NCI-H524 treated with DMSO at 0.1 percent for 48 hours (cell line): Measurements from ENCODE around the gene CARD9.
A peak's percentile ranks its signal among the peaks of the same experiment; 100 is the strongest.

Source experiments
- DNase-seq: peaks from one replicate; lab custom pipeline; 2025; lab: John Stamatoyannopoulos, UW

The CARD9 gene

DNA sequence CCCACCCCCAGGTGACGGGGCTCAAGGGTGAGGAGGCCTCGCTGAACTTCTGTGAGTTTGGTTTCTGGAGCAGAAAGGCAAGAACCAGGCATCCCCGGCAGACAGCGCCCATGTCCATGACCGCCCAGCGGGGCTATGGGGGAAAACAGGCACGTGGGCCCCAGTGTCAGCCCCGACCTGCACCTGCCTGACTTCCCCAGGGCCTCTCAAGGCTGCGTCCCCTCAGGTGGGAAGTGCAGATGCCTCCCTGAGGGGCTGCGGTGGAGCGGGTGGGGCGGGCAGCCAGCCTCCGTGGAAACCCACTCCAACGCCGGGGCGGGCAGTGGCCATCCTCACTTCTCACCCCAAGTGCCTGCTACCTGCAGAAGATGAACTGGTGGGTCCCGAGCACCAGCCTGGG, 6.9 kb upstream of the CARD9 start:
- DNase-seq, result no peak

DNA sequence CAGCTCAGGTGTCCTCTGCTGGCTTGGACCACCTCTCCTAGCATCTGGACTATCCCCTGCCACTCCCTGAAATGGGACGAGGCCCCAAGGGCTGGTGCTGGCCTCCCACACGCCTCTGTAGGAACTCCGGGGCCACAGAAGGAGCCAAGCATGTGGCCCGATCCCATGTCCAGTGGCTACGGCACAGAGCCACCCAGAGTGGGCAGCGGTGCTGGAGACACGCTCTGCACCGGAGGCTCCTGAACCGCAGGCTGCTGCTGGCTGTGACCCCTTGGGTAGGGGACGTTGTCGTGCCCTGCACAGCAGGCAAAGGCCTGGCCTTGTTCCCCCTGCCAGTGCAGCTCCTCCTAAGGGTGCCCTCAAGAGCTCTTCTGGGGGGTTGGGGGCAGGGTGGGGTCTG, 6.4 kb upstream of the CARD9 start:
- no peak for DNase-seq

DNA sequence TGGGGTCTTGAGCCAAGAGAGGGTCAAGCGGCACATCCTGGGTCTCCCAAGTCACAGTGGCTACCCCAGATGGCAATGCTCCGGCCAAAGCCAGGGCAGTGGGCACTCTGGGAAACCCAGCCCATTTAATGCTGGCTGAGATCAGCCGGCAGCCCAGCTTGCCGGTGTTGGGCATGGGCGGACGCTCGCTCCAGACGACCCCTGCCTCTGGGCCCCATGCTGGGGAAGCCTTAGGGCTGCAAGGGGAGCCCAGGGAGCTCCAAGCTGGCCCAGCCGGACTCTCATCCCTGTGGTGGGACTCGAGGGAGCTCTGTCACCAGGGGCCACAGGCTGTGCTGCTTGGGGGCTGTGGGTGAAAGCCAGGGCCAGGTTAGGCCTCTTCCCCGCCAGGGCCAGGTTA, 5.9 kb upstream of the CARD9 start:
- DNase-seq, result no peak

DNA sequence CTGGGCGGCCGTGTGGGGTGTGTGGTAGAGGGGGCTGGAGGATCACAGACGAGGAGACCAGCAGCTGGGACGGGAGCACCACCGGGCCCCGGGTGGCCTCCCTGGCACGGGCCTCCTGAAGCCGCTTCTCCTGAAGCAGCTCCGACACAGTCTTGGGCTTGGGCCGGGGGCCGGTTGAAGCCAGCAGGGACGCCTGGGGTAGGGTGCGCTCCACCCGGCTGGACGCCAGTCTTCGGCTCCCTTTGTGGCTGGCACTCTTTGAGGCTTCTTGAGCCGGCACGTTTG, 5.5 kb upstream of the CARD9 start:
- DNase-seq, result no peak

DNA sequence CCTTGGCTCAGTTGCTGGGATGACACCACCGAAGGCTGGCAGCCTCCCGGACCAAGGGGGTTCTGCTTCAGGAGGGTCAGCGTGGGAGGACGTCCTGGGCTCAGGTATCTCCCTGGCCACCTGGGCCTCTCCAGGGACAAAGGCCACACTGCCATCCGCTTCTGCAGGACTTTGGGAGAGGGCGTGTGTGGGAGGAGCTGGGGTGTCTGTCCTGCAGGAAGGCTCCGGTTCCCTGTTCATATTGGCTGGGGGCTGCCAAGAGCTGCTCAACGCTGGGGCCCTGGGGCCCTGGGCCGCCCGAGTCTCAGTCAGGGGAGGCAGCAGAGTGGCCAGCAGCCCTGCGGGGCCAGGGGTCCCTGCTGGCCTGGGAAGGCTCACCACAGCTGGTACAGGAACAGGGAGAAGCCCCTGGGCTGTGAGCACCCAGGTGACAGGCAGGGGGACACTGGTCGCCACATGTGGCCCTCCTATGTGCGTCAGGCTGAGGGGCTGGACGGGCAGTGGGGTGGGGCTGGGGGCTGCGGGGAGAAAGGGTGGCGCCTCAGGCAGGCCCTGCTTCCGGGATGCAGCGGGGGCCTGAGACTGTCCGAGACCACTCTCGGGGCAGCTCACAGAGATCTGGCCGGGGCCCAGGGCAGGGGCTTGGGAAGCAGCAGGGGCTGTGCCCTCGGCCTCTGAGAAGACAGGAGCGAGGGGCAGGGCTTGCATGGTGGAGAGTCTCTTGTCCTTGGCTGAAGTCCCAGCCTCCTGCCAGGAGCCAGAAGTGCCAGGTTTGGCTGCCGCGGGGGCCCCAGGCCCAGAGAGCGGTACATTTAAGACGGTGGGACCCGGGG, 4.9 kb upstream of the CARD9 start:
- no peak for DNase-seq

DNA sequence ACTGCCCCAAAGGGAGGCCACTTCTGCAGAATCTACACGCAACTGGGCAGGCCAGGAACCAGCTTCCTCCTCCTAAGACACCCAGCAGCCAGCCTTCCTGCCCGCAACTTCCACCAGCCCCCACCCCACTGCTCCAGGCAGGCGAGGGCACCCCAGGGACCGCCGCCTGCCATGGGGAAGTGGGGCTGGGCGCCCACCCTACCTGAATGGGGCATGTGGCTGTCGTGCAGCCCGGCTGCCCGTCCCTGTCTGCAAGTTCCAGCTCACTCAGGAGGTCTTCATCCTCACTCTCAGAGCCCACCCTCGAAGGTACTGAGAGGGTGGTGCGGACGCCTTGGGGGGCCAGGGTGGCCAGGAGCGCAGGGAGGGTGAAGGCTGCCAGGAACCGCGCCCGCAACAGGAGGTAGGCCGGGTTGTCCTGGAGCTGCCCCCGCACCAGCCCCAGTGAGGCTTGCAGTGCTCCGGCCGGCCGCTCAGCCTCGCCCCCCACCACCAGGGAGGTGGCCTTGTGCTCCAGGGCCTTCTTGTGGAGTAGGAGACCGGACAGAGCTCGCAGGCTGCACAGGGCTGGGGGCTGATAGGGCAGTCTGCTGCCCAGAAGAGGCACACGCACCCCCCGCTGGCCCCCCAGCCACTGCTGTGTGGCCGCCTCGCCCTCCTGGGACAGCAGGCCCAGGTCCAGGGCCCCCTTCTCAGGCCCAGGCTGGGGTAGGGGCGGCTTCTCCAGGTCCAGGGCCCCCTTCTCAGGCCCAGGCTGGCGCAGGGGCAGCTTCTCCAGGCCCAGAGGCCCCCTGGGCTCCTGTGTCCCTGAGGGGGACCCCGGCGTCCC, 4.1 kb upstream of the CARD9 start:
- no peak for DNase-seq

DNA sequence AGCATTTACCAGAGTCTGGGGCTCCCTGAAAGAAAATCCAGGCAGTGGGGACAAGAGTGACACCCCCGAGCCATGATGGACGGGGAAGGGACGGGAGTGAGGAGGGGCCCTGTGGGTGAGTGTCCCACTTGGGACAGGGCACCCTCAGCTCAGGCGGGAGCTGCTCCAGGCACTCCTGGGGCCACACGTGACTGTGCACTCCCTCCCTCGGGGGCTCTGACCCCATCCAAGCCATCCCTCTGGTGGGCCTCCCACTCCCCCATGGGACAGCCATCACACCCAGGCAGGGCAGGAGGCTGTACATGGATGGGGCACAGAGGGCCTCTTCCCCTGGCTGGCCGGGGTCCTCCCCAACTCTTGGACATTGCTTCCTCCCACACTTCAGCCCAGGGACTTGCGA, 3.0 kb upstream of the CARD9 start:
- no peak for DNase-seq

DNA sequence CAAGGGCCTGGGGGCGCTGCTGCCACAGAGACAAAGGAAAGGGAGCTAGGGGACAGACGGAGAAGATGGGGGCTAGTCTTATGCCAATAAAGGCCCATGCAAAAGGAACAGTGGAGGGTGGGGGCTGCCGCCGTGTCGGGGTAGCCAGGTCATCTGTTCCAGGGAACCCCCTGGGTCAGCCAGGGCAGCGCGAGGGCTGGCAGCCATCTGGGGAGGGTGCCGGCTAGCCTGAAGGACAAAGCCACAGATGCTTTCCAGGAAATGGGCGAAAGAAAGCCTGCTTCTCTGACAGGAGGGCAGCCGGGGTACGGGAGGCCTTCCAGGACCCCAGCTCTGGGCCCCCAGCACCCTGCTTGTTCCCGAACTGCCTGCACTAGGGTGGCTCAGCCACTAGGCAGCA, 1.6 kb upstream of the CARD9 start:
- DNase-seq, result no peak

DNA sequence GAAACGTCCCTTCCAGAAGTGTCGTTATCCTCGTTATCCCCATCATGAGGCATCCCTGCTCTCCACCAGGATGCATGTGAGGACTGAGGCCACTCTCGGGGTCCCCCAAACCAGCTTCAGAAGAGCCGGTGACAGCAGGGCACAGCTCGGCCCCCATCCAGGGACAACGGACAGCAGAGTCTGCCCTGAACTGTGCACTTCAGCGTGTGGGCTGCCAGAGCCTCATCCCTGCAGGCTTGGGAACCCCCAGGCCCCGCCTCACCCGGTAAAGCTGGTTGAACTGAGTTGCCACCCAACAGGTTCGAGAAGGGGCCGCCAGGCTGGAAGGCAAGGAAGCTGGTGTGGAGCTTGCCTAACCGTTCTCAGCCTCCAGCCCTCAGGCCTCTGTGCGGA, 710 bp upstream of the CARD9 start:
- DNase-seq, result no peak

DNA sequence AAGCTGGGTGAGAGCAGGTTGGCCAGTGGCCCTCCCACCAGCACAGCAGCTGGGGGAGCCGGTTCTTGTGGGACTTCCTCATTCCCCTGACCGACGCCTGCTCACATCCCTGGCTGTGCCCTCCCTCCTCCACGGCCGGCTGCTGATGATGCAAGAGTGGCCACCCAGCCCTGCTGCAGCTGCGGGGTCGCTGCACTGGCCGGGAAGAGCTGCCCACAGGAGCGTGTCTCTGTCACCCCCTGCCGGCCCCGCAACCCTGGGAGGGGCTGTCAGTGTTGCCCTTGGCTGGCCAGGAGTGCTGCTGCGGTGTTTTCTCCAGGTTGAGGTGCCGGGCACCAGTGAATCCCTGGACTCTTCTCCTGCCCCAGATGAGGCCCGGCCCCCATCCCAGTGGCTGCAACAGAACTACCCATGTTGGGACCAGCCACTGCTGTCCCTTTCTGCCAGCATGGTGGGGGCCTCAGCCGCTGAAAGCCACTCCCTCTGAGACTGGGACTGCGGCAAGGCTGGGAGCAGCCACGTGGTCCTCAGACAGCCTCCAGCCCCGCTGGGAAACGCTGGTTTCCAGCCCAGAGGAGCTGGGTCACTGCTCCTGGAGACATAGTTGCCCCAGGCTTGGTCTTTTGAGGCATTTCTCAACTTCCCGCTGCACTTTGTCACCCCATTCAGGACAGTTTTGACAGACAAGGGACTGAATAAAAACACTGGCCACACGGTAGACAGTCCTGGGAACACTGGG, 739 bp downstream of the CARD9 start:
- no peak for DNase-seq

DNA sequence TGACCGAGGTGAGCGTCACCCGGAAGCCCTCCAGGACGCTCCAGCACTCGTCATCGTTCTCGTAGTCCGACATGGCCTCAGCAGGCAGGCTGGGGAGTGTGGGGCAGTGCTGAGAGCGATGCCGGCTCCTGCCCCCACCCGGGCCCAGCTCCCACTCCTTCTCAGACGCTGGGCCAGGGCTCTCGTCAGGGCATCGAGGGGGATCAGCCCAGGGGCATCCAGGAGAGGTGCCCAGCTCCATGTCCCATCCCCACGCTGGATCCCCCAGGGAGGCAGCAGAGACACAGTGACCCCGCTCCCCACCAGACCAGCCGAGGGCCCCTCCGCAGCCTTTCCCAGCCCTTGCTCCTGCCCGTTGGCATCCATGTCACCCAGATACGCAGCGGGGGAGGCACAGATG, 1.5 kb downstream of the CARD9 start:
- no peak for DNase-seq

DNA sequence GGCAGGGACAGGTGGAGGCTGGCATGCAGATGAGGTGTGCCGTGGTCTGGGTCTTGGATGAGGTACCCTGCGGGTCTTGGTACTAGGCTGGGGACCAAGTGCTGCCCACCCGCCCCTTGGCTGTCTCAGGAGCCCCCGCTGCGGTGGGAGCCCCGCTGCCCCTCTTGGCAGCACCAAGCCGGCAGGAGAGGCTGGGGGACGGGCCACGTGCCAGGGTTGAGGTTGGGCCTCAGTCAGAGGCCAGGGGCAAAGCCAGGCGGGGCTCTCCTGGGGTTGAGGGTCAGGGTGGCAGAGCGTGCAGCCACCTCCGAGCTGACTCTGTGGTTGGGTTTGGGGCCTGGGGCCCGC, 2.0 kb downstream of the CARD9 start:
- DNase-seq, result no peak

DNA sequence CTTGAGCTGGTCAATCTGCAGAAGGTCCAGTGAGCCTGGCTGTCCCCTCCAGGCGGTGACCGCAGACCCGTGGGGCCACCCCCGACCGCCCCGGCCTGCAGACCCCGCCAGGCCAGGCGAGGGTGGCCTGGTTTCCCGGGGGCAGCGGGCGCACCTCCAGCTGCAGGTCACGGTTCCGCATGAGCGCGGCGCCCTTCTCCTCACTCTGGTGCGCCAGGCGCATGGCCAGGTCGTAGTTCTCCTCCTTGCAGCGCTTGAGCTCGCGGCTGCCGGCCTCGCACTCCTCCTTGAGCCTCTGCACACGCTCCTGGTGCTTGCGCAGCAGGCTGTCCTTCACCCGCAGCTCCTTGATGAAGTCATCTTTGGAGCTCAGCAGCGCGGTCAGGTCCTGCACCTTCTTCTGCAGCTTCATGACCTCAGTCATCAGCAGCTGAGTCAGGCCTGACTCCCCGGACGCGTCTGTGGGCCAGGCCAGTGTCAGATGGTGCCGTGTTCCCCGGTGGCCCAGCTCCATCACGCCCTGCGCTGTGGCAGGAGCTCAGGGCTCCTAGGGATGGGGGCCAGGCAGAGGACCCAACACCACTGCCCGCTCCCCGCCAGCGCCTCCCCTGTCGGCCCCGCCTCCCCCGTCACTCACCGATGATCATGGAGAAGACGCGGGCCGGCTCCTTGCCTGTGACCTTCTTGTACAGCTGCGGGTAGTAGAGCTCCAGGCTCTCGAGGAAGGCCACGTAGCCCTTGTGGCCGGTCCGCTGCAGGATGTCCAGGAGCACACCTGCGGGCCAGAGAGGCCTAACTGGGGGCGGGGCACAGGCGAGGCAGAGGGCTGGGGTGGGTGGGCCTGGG, 2.6 kb downstream of the CARD9 start:
- no peak for DNase-seq

DNA sequence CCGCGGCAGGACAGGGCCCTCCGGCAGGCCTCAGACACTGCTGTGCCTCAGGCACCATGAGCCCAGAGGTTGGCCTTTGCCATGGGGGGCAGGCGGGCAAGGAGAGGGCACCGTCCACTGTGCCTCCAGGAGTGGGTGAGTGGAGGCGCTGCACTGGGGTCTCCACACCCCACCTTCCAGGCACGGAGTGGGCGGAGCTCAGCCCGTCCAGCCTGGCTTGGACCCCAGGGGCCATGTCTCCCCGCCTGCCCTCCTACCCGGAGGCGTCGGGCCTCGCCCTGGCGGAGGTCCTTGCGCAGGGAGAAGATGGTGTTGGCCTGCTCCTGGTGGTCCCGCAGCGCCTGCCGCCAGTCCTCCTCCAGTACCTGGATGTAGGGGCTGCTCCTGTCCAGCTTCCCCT, 3.4 kb downstream of the CARD9 start:
- DNase-seq, result no peak

DNA sequence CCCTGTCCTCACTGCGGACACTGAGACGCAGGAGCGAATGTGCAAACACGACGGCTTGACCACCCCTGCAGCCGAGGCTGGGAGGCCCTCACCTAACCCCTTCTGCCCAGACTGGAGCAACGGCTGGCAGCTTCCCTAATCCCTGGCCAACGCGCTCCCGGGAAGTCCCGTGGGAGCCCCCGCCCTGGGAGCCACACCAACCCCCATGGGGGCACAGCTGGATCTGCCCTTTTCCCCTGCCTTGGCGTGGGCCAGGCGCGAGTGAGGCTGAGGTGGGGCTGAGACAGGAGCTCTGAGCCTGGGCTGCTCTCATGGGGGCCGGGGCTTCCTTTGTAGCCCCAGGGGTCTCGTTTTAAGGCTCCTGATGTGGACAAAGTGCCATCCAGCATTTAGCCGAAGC, 5.3 kb downstream of the CARD9 start:
- no peak for DNase-seq

DNA sequence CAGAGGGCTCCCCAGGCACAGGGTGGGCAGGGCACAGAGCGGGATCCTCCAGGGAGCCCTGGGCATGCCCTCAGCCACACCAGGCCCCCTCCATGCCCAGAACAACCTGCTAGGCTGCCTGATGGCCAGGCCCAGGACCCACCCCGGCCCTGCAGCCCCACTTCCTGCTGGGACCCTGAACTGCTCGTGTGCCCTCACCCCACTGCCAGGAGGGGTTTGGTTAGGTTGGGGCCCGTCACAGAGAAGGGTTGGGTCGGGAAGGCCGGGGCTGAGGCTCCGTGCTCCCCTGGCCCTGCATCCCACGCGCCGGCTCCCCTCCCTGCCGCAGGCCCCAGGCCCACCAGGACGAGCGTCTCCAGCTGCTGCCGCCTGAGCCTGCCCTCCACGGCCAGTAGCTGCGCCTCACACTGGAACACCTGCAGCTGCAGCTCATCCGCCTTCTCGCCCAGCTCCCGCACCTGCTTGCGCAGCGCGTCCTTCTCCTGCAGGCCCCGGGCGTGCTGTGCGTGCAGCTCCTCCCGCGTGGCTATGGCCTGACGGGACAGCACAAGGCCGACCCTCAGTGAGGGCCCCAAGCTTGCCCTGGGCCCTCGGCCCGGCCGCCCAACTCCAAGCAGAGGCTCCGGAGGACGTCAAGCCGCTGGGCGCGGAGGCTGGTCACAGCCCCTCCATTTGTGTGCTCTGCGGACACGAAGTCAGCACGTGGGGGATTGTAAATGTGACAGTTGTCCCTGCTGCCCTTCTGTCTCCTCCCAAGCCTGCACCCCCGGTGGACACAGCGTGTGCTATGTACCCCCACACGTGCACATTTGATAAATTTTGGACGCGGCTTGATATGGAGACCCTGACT, 5.9 kb downstream of the CARD9 start:
- no peak for DNase-seq

DNA sequence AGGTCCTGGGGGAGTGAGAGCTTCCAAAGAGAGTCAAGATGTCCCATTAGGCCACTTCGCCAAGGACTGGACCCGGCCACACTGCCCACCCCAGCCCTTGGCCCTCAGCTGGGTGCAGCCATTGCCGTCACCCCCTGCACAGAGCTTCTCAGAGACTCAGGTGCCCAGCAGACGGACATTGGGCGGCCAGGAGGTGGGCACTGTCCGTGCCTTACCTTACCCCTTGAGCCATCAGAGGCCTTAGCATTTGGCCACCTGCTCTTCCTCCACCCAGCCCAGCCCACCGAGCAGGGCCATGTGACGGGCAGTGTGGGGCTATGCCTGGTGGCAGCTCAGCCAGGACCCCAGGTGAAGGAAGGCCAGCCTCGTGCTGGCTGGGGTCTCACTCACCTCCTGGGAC, 6.6 kb downstream of the CARD9 start:
- no peak for DNase-seq

DNA sequence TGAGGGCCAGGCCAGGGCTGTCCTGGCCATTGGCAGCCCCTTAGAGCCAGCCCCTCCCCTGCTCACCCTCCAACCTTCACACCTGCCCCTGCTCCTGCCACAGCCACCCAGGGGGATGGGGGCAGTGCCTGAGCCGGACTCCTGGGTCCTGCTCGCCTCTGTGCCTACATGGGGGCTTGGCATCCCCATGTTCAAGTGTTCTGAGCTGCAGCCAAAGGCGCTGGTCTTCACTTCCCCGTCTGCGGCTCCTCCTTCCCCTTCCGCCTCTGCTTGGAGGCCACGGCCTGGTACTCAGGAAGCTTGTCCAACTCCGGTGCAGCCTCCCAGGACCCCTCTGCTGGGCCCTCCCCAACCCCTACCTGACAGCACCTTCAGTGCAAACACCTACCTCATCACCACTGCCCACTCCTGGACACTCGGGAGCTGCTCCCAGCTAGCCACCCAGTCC, 7.7 kb downstream of the CARD9 start:
- DNase-seq, result no peak

DNA sequence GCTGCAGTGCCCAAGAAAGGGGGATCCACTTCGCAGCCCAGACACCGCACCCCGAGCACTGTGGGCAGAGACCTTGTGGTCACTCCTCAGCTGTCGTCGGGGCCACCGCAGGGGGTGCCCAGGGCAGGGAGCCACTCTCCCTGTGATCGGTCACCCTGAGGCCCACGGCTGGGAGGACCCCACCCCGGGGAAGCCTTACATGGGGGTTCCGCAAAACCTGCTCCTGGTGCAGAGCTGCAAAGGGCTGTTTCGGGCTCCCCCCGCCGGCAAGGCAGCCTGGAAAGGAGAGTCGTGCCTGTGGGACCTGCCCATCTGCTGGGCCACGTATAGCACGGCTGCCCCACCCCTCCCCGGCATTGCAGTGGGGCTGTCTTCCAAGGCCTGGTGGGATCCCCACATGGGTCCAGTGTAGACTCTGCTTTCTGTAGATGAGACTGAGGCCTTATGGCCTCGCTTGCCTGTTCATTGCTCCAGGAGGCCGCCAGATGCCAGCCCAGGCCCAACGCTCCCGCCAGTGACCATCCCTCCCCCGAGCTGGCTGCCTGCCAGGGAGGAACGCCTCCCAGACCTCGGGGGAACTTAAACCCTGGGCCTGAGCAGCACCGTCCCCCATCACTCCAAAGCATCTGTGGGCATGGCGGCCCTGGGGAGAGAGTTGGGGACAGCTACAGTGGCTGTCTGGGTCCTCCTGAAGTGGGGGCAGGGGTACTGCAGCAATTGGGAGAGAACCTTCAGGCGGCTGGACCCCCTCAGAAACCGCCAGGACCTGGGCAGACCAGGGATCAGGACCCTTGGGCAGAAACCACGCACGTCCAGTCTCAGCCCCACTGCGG, 8.3 kb downstream of the CARD9 start:
- DNase-seq, result peak; percentile 61
